Glutamatergic neuron (in vitro differentiated cells): ENCODE results near the gene ATRN. TPM values are rescaled to one million over a fixed set of nuclear protein-coding genes. Genes with fewer than 3 reads are reported as not detected.

Experiments
- DNase-seq: peaks from one replicate; pipeline ENCODE4 v3.0.0; 2022
- H3K27ac Mint-ChIP-seq: one replicate; pipeline ENCODE4 v1.8.0; 2020; ENCODE audit warnings: mild to moderate bottlenecking, mixed read lengths, inconsistent platforms; ENCODE audit not compliant: unreplicated experiment
- H3K27me3 Mint-ChIP-seq: one replicate; pipeline ENCODE4 v1.8.0; 2020; ENCODE audit warnings: mild to moderate bottlenecking, moderate library complexity, mixed read lengths, inconsistent platforms; ENCODE audit not compliant: unreplicated experiment
- H3K36me3 Mint-ChIP-seq: one replicate; pipeline ENCODE4 v1.8.0; 2020; ENCODE audit warnings: mild to moderate bottlenecking, mixed read lengths, inconsistent platforms; ENCODE audit not compliant: unreplicated experiment
- H3K4me1 Mint-ChIP-seq: one replicate; pipeline ENCODE4 v1.8.0; 2020; ENCODE audit warnings: mild to moderate bottlenecking, low read depth, mixed read lengths, inconsistent platforms; ENCODE audit not compliant: unreplicated experiment
- H3K4me3 Mint-ChIP-seq: one replicate; pipeline ENCODE4 v1.8.0; 2020; ENCODE audit warnings: mild to moderate bottlenecking, mixed read lengths, inconsistent platforms; ENCODE audit not compliant: unreplicated experiment
- H3K9me3 Mint-ChIP-seq: one replicate; pipeline ENCODE4 v1.8.0; 2020; ENCODE audit warnings: mild to moderate bottlenecking, moderate library complexity, mixed read lengths, inconsistent platforms; ENCODE audit not compliant: unreplicated experiment
- CTCF ChIP-seq: fragments of 200-600 bp; sonication (generic); IDR thresholded peaks from one replicate; pipeline ENCODE4 v1.5.0; 2021; ENCODE audit not compliant: partially characterized antibody, unreplicated experiment
- total RNA-seq: library from RNA; stranded (reverse); fragmentation: NEBNext Ultra II Directional; extraction: Animal tissue kit (Norgen Biotek cat#: 25700); gene quantifications from one replicate; pipeline ENCODE4 v1.2.1, GENCODE V29; 2021; ENCODE audit not compliant: unreplicated experiment

ATRN gene
- total RNA-seq, 1 donor from 2014 or later = 31.1 TPM

GRCh38 chr20:3658716-3659491, 188.1 kb downstream of the ATRN start:
- peaks cover 10% of the 10 kb centered on the region for H3K4me1 Mint-ChIP-seq
- peaks cover 4% of the 10 kb centered on the region for H3K9me3 Mint-ChIP-seq
- peaks cover 12% of the 10 kb centered on the region for H3K27me3 Mint-ChIP-seq
- H3K27ac Mint-ChIP-seq = peak overlapping the region; percentile 1
- no peaks in the 10 kb centered on the region for H3K36me3 Mint-ChIP-seq
- no peak for TF ChIP-seq CTCF
- H3K4me3 Mint-ChIP-seq = peak overlapping the region; percentile 2
- DNase-seq = peak; percentile 41

- Mint-ChIP-seq H3K36me3 (no peaks in the 10 kb centered on the region), H3K9me3 (peaks cover 4% of the 10 kb centered on the region), H3K27ac (no peak overlapping the region), H3K4me1 (peaks cover 5% of the 10 kb centered on the region), H3K27me3 (peaks cover 12% of the 10 kb centered on the region), H3K4me3 (no peak overlapping the region)
- no peak for TF ChIP-seq CTCF
- no peak for DNase-seq
Measured at GRCh38 chr20:3659492-3660261, 188.9 kb downstream of the ATRN start.

GRCh38 chr20:3660262-3661059, 189.6 kb downstream of the ATRN start:
- TF ChIP-seq CTCF = no peak
- no peak overlapping the region for H3K27ac Mint-ChIP-seq
- peaks cover 5% of the 10 kb centered on the region for H3K4me1 Mint-ChIP-seq
- no peak for DNase-seq
- peaks cover 12% of the 10 kb centered on the region for H3K27me3 Mint-ChIP-seq
- peaks cover 6% of the 10 kb centered on the region for H3K9me3 Mint-ChIP-seq
- H3K36me3 Mint-ChIP-seq = no peaks in the 10 kb centered on the region
- no peak overlapping the region for H3K4me3 Mint-ChIP-seq

- Mint-ChIP-seq H3K27me3 (peaks cover 15% of the 10 kb centered on the region), H3K27ac (no peak overlapping the region), H3K9me3 (peaks cover 6% of the 10 kb centered on the region), H3K36me3 (no peaks in the 10 kb centered on the region), H3K4me1 (peaks cover 8% of the 10 kb centered on the region), H3K4me3 (no peak overlapping the region)
- TF ChIP-seq CTCF = no peak
- no peak for DNase-seq
Measured at GRCh38 chr20:3661060-3661813, 190.4 kb downstream of the ATRN start.
